ENCODE results near the gene GLRA3. TPM values are rescaled to one million over a fixed set of nuclear protein-coding genes. Genes with fewer than 3 reads are reported as not detected.

The GLRA3 gene
- total RNA-seq, 1 donor from 2014 or later = not detected

GRCh38 chr4:174598800-174599199, 230.2 kb downstream of the GLRA3 start:
- DNase-seq (ENCODE audit: low spot score) = no peak

DNA sequence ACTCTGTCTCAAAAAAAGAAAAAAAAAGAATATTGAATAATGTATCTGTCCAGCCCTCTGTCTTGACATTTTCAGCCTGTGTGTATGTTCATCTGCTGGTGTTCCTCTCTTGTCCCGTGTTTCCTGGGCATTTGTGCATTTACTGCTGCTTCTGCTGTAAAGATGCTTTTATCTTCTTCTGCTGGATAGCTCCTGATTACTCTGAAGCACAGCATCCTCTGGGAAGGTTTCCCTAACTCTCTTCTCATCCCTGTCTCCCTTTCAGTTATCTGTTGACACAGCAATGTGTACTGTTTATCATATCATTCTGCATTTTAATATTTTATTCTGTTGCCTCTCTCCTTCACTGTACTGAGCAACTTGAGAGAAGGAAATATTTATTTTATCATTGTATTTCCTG, 232.5 kb downstream of the GLRA3 start:
- no peak for DNase-seq (ENCODE audit: low spot score)

- DNase-seq (ENCODE audit: low spot score) = no peak
These were observed 233.7 kb downstream of the GLRA3 start for GRCh38 chr4:174595141-174595929.

GRCh38 chr4:174593701-174594100, 235.3 kb downstream of the GLRA3 start:
- DNase-seq (ENCODE audit: low spot score) = no peak

- no peak for DNase-seq (ENCODE audit: low spot score)
These were observed 236.1 kb downstream of the GLRA3 start for GRCh38 chr4:174592985-174593335.

DNA sequence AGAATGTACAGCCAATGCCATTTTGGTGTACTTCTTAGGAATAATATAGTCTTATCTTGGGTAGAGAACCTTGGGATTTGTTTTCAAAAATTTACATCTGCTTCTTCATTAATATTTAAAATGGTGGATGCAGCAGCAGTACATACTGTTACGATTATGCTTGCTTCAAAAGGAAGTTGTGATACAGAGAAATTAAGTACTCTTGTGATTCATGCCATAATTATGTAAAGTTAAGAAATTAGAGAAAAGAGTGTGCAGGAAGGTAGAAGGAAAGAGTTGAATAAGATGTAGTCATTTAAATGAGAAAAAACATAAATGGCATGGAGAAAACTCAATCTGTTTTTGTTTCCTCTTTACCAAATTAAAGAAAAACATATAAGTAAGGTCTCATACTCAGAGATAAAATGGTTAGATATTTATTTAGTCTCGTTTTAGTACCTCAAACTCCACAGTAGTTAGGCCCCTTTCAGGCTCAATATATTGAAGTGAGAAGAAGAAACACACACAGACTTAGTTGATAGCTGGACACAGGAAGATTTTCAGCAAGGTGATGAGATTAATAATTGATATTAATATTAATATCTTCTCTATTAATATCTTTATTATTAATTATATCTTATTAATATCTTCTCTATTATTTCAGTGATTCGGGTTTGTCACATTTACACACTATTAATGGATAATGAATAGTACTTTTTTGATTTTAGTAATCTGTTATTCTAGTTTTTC, 236.6 kb downstream of the GLRA3 start:
- DNase-seq (ENCODE audit: low spot score) = no peak

GRCh38 chr4:174591243-174592021, 237.6 kb downstream of the GLRA3 start:
- no peak for DNase-seq (ENCODE audit: low spot score)

GRCh38 chr4:174590336-174590735, 238.7 kb downstream of the GLRA3 start:
- DNase-seq (ENCODE audit: low spot score) = no peak

Other genes starting within 250 kb of the GLRA3 start
- not detected for gene ADAM29, start 89.1 kb upstream of the GLRA3 start, total RNA-seq

Measured in mesenteric fat pad (tissue), 1 donor.